Fibroblast of villous mesenchyme (primary cell): ENCODE measurements around the gene RARB. TPM values are rescaled to one million over a fixed set of nuclear protein-coding genes. Genes with fewer than 3 reads are reported as not detected.

Experiments
- DNase-seq: peaks from one replicate; pipeline ENCODE4 v3.0.0-alpha.2; 2010; ENCODE audit warnings: low read depth
- H3K4me3 ChIP-seq: 2 replicates; pipeline ENCODE4 v1.5.1; 2011; ENCODE audit warnings: low read depth, mild to moderate bottlenecking, low read length
- CTCF ChIP-seq: IDR thresholded peaks from 2 replicates; pipeline ENCODE4 v1.5.1; 2012; ENCODE audit warnings: low read depth, mild to moderate bottlenecking, low read length; ENCODE audit not compliant: insufficient read depth
- total RNA-seq: library from RNA; depleted of rRNA; stranded (reverse); fragments of >200 nt; gene quantifications from 2 replicates; pipeline ENCODE4 v1.2.3, GENCODE V29; 2012

Gene RARB
- total RNA-seq, 1 donor = 21.6 TPM

- DNase-seq = peak; percentile 34
- H3K4me3 ChIP-seq = peak overlapping the region; percentile 58
- no peak for TF ChIP-seq CTCF
These were observed 908 bp upstream of the RARB start for GRCh38 chr3:25427155-25427554.

GRCh38 chr3:25427563-25427941, 511 bp upstream of the RARB start:
- TF ChIP-seq CTCF = no peak
- DNase-seq = peak; percentile 42
- peak overlapping the region; percentile 58 for H3K4me3 ChIP-seq

GRCh38 chr3:25428789-25429335, 799 bp downstream of the RARB start:
- no peak for DNase-seq
- peak overlapping the region; percentile 58 for H3K4me3 ChIP-seq

GRCh38 chr3:25429361-25430286, 1.6 kb downstream of the RARB start:
- no peak for TF ChIP-seq CTCF
- peak overlapping the region; percentile 58 for H3K4me3 ChIP-seq
- DNase-seq = no peak

More at GRCh38 chr3:25428789-25429335, 799 bp downstream of the RARB start:
- TF ChIP-seq CTCF = no peak

GRCh38 chr3:25430287-25430934, 2.3 kb downstream of the RARB start:
- peak overlapping the region; percentile 58 for H3K4me3 ChIP-seq
- no peak for TF ChIP-seq CTCF

GRCh38 chr3:25430935-25431770, 3.1 kb downstream of the RARB start:
- peak; percentile 65 for DNase-seq
- TF ChIP-seq CTCF = no peak
- H3K4me3 ChIP-seq = peak overlapping the region; percentile 58

More at GRCh38 chr3:25430287-25430934, 2.3 kb downstream of the RARB start:
- peak; percentile 65 for DNase-seq
